NB4 (cell line): ENCODE measurements around the gene ZNF697.
"Not testable (repeated sequence)": the region's sequence is repeated elsewhere in the genome, so short reads cannot be mapped to it uniquely, and the experiment has no call there.

ENCODE experiments used
- DNase-seq: peaks from one replicate; pipeline ENCODE4 v3.0.0; 2010; ENCODE audit warnings: low read depth
- H3K4me3 ChIP-seq: one replicate; pipeline ENCODE4 v1.5.1; 2011; ENCODE audit warnings: mild to moderate bottlenecking, low read depth, low read length, moderate library complexity
- MYC ChIP-seq: IDR thresholded peaks from 2 replicates; pipeline ENCODE4 v1.6.1; 2011; ENCODE audit warnings: low read depth, low read length
- POLR2A ChIP-seq: IDR thresholded peaks from 2 replicates; pipeline ENCODE4 v1.6.1; 2011; ENCODE audit warnings: mild to moderate bottlenecking; ENCODE audit not compliant: insufficient read length; ENCODE audit errors: extremely low read depth
- TF ChIP-seq, protein P1 (sequence below): IDR thresholded peaks from one replicate; pipeline ENCODE4 v1.5.1; 2012; ENCODE audit warnings: low read depth, low read length
- TF ChIP-seq, protein P2 (sequence below): IDR thresholded peaks from 2 replicates; pipeline ENCODE4 v1.6.1; 2011; ENCODE audit warnings: low read depth, low read length

Gene ZNF697

DNA sequence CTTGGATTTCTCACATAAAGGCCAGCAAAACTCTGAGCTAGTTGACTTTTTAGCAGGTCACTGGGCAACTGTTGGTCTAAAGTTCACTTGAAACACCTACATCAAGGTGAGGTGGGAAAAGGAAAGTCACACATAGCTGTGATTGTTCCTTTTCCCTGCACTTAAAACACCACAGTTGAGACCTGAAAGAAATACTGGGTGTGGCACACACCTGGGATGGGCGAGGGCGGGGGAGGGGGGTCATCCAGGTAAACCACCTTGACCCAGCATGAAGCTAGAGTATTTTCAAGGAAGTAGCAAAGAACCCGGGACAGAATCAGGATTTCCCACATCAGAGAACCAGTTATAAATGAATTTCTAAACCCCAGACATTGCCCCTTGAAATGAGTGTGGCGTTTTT, 26.4 kb downstream of the ZNF697 start:
- no peak for TF ChIP-seq MYC
- TF ChIP-seq, protein P1, sequence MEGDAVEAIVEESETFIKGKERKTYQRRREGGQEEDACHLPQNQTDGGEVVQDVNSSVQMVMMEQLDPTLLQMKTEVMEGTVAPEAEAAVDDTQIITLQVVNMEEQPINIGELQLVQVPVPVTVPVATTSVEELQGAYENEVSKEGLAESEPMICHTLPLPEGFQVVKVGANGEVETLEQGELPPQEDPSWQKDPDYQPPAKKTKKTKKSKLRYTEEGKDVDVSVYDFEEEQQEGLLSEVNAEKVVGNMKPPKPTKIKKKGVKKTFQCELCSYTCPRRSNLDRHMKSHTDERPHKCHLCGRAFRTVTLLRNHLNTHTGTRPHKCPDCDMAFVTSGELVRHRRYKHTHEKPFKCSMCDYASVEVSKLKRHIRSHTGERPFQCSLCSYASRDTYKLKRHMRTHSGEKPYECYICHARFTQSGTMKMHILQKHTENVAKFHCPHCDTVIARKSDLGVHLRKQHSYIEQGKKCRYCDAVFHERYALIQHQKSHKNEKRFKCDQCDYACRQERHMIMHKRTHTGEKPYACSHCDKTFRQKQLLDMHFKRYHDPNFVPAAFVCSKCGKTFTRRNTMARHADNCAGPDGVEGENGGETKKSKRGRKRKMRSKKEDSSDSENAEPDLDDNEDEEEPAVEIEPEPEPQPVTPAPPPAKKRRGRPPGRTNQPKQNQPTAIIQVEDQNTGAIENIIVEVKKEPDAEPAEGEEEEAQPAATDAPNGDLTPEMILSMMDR = no peak
- H3K4me3 ChIP-seq = no peak overlapping the region
- DNase-seq = no peak

DNA sequence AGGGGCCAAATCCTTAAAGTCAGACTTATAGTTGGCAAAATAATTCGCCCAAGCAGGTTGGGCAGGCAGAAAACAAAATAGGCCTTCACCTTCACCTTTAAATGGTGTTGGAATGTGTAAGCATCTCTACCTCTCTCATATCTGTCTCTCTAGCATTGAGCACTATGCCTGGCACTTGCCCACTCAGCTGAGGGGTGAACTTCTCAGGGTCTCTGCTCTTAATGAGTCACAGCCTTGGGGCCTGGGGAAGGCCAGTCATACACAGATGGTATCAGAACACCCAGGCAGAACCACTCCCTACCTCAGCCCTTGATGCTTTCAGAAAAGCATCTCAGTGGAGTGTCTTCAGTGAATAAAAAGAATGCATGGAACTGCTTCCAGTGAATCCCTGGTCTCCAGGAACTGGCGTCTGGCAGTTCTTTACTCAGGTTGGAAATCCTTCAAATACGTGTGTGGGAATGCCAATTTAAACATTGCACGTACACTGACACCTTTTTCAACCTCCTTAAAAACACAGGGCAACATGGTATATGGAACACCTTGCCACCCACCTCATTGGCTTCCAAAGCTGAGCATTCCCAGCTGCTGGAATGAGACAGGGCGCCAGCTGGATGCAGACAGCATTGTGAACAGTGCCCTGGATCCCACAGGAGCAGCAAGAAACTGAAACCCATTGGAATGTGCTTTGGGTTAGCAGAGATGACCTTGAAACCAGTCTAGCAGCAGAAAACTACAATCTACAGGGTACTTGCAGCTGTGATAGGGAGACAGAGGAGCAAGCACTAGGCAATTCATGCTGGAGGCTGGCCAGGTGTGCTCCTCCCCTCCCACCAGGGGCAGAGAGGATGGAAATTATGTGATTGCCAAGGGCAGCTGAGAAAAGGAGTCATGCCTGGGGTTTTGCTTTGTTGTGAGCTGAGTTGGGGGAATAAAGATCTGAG, 30.0 kb downstream of the ZNF697 start:
- H3K4me3 ChIP-seq = no peak overlapping the region
- DNase-seq = no peak
- TF ChIP-seq, protein P2, sequence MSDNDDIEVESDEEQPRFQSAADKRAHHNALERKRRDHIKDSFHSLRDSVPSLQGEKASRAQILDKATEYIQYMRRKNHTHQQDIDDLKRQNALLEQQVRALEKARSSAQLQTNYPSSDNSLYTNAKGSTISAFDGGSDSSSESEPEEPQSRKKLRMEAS = no peak
- TF ChIP-seq, protein P1 = no peak
- TF ChIP-seq MYC (no peak), POLR2A (no peak)

DNA sequence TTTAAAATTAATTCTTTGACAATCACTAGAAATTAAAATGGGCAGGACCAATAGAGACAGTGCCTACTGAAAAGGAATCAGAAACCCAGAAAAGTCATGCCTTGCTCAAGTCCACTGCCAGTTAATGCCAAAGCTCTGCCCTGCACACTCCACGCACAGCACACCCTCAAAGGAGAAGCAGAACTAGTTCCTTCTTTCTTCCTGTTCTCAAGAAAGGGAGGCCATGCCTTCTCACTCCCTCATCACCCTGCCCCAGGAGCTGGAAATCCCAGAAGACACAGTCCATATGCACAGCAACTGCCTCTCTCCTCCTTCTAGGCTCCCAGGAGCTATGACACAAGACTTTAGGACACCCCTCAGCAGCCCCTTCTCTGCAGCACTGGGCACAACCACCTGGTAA, 31.3 kb downstream of the ZNF697 start:
- DNase-seq = not testable (repeated sequence)

DNA sequence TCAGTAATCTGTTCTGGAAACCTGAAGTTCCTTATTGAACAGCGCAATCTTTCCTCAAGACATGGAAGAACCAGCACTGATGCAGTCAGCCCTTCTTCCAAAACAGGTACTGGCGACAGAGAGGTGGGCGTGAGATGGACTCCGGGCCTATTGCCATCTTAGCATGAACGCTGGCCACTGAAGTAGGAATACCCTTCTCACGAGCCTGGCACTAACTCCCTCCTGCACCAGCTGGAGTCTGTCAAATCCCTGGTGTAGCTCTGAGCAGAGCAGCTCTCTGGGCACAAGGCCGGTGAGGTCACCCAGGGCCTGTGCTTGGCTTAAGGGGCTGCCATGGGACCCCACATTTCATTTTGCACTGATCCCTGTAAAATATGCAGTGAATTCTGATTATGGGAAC, 33.0 kb downstream of the ZNF697 start:
- not testable (repeated sequence) for H3K4me3 ChIP-seq, DNase-seq

More for the DNA sequence above, 31.3 kb downstream of the ZNF697 start:
- H3K4me3 ChIP-seq = not testable (repeated sequence)

GRCh38 chr1:119613769-119614720, 34.0 kb downstream of the ZNF697 start:
- peak; percentile 82 for DNase-seq
- TF ChIP-seq, protein P1 = peak; percentile 76
- TF ChIP-seq, protein P2 = peak; percentile 60
- TF ChIP-seq POLR2A (no peak), MYC (no peak)
- no peak overlapping the region for H3K4me3 ChIP-seq

DNA sequence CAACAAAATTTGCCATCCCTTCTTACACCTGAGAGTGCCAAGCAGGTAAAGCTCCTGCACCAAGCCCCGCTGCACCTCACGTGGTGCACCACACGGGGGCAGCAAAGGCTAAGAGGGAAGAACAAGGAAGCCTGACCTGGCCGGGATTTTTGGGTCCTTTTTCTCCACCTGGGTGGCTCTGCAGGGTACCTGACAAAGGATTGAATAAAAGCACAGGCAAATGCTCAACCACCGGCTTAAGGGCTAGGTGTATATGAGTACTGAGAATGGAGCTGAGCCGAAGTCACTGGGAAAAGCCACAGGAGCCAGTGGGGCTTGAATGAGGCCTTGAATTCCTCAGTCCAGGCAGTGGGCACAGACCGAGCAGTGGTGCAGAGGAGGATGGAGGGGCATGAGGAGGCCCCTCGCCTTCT, 36.4 kb downstream of the ZNF697 start:
- peak; percentile 53 for DNase-seq
- no peak overlapping the region for H3K4me3 ChIP-seq

DNA sequence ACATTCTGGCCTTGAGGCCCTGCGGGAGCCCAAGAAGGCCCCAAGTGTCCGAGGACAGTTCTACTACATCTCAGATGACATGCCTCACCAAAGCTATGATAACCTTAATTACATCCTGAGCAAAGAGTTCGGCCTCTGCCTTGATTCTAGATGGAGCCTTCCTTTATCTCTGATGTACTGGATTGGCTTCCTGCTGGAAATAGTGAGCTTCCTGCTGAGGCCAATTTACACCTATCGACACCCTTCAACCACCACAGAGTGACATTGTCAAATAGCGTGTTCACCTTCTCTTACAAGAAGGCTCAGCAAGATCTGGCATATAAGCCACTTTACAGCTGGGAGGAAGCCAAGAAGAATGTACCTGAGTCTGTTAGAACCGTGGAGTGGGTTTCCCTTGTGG, 39.2 kb downstream of the ZNF697 start:
- not testable (repeated sequence) for H3K4me3 ChIP-seq, DNase-seq

More for the DNA sequence above, 36.4 kb downstream of the ZNF697 start:
- TF ChIP-seq MYC = no peak
- TF ChIP-seq, protein P1 = peak; percentile 91
- TF ChIP-seq, protein P2 = peak; percentile 72

- not testable (repeated sequence) for H3K4me3 ChIP-seq
- peak; percentile 29 for DNase-seq
These were observed 40.8 kb downstream of the ZNF697 start for GRCh38 chr1:119607087-119607807.
